ENCODE measurements around the gene TRAK1.

- TF ChIP-seq CTCF (IDR thresholded peaks at IDR 0.05), result no peak
- no peak for TF ChIP-seq POLR2A (IDR thresholded peaks at IDR 0.05)
- no peak for TF ChIP-seq POLR2AphosphoS5 (IDR thresholded peaks at IDR 0.05)
These were observed 6.6 kb upstream of the TRAK1 start for GRCh38 chr3:42084586-42084985.

Data from breast epithelium (tissue), 3 donors.